Endothelial cell of umbilical vein (primary cell): Measurements from ENCODE around the gene NAP1L1. TPM values are rescaled to one million over a fixed set of nuclear protein-coding genes. Genes with fewer than 3 reads are reported as not detected.

ENCODE experiments used
- BruUV-seq: library from RNA; stranded (reverse); fragments of 400-500 nt; replicated peaks from 2 replicates; lab custom pipeline; 2021; lab: Mats Ljungman, UMichigan
- CTCF ChIA-PET: fragments of 300-600, 350-600 bp; sonication (Branson Sonifier 250); formaldehyde crosslinking; loops from one replicate; lab custom pipeline; 2021; ENCODE audit warnings: antibody characterized with exemption, inconsistent platforms; lab: Charles Lee
- POLR2A ChIA-PET: fragments of 300-600, 350-600 bp; sonication (Branson Sonifier 250); formaldehyde crosslinking; loops from one replicate; lab custom pipeline; 2021; ENCODE audit warnings: antibody characterized with exemption, inconsistent platforms; lab: Charles Lee
- DNase-seq: peaks from one replicate; pipeline ENCODE4 v3.0.0-alpha.2; 2011; ENCODE audit warnings: low read depth, low spot score
- FAIRE-seq: peaks from 2 replicates; lab custom pipeline; 2011; peaks lifted over from hg19 to GRCh38; lab: Jason Lieb, UNC
- H2AFZ ChIP-seq: 2 replicates; pipeline ENCODE4 v1.6.0; 2012; ENCODE audit warnings: low read depth, low read length, control low read depth, inconsistent platforms
- H3K27ac ChIP-seq: 2 replicates; pipeline ENCODE4 v1.5.1; 2011; ENCODE audit warnings: low read depth, mild to moderate bottlenecking, control low read depth, low read length, moderate library complexity; ENCODE audit not compliant: insufficient read depth
- H3K27me3 ChIP-seq, 2 experiments: 2 replicates each; pipeline versions ENCODE4 v1.6.0 to v1.6.1; 2011; ENCODE audit warnings: low read length in 2 of 2, mixed read lengths in 1 of 2; ENCODE audit not compliant: control insufficient read depth in 2 of 2, insufficient read depth in 2 of 2
- H3K36me3 ChIP-seq, 2 experiments: 2 replicates in 1 of 2; 3 replicates in 1 of 2; pipeline ENCODE4 v1.5.1; 2011; ENCODE audit warnings: low read length in 2 of 2, mild to moderate bottlenecking in 1 of 2, moderate library complexity in 1 of 2; ENCODE audit not compliant: control insufficient read depth in 2 of 2, insufficient read depth in 2 of 2; ENCODE audit errors: extremely low read depth in 1 of 2
- H3K4me1 ChIP-seq: 3 replicates; pipeline ENCODE4 v1.5.1; 2011; ENCODE audit warnings: mild to moderate bottlenecking, low read length; ENCODE audit not compliant: control insufficient read depth, insufficient read depth; ENCODE audit errors: extremely low read depth
- H3K4me2 ChIP-seq: 2 replicates; pipeline ENCODE4 v1.6.1; 2011; ENCODE audit warnings: low read length, control low read depth, mixed read lengths; ENCODE audit not compliant: insufficient read depth
- H3K4me3 ChIP-seq, 3 experiments: fragments of 200-600 bp in 1 of 3; sonication (generic), shearing (Covaris generic) in 1 of 3; replicated peaks in 1 of 3; 2 replicates each; pipeline ENCODE4 v1.5.1; 2011 to 2016; ENCODE audit warnings: control low read depth in 3 of 3, low read length in 3 of 3, mild to moderate bottlenecking in 2 of 3, inconsistent platforms in 1 of 3, low read depth in 1 of 3, moderate library complexity in 1 of 3; ENCODE audit not compliant: insufficient read depth in 1 of 3
- H3K79me2 ChIP-seq: 2 replicates; pipeline ENCODE4 v1.6.0; 2012; ENCODE audit warnings: low read length, inconsistent platforms; ENCODE audit not compliant: control insufficient read depth, insufficient read depth
- H3K9ac ChIP-seq: replicated peaks from 2 replicates; pipeline ENCODE3; 2011; ENCODE audit warnings: low read length, control low read depth; ENCODE audit not compliant: insufficient read depth; ENCODE audit errors: extremely low read depth
- H3K9me1 ChIP-seq: replicated peaks from 3 replicates; pipeline ENCODE4 v1.6.0; 2011; ENCODE audit warnings: mild to moderate bottlenecking, low read length; ENCODE audit not compliant: control insufficient read depth, insufficient read depth; ENCODE audit errors: extremely low read depth
- H3K9me3 ChIP-seq: replicated peaks from 2 replicates; pipeline ENCODE4 v1.5.1; 2012; ENCODE audit warnings: low read length, inconsistent platforms; ENCODE audit not compliant: control insufficient read depth, insufficient read depth
- H4K20me1 ChIP-seq: replicated peaks from 2 replicates; pipeline ENCODE3; 2011; ENCODE audit warnings: mild to moderate bottlenecking, low read length; ENCODE audit not compliant: control insufficient read depth, insufficient read depth; ENCODE audit errors: extremely low read depth
- CTCF ChIP-seq, 2 donors: IDR thresholded peaks; 1 replicate in 1 of 2; 2 replicates in 1 of 2; pipeline ENCODE4 v1.5.1; 2011; ENCODE audit warnings: low read length in 2 of 2, mild to moderate bottlenecking in 2 of 2, moderate library complexity in 2 of 2, control low read depth in 1 of 2, inconsistent platforms in 1 of 2, low read depth in 1 of 2; ENCODE audit not compliant: insufficient read depth in 1 of 2; ENCODE audit errors: extremely low read depth in 1 of 2
- EZH2 ChIP-seq: IDR thresholded peaks from 2 replicates; pipeline ENCODE4 v1.6.1; 2012; ENCODE audit warnings: borderline replicate concordance, low read depth, mild to moderate bottlenecking, moderate library complexity, low read length, inconsistent platforms; ENCODE audit not compliant: severe bottlenecking
- FOS ChIP-seq: IDR thresholded peaks from 2 replicates; pipeline ENCODE4 v1.6.1; 2011; ENCODE audit warnings: mild to moderate bottlenecking, low read length, moderate library complexity, borderline replicate concordance; ENCODE audit not compliant: insufficient read depth
- GATA2 ChIP-seq: IDR thresholded peaks from 2 replicates; pipeline ENCODE4 v1.7.0; 2011; ENCODE audit warnings: low read depth, mild to moderate bottlenecking, moderate library complexity, mixed read lengths, low read length; ENCODE audit not compliant: insufficient read length, insufficient read depth
- JUN ChIP-seq: IDR thresholded peaks from 2 replicates; pipeline ENCODE4 v1.6.1; 2011; ENCODE audit warnings: borderline replicate concordance, low read depth; ENCODE audit not compliant: insufficient read length, insufficient read depth
- MAX ChIP-seq: IDR thresholded peaks from 2 replicates; pipeline ENCODE4 v1.6.1; 2011; ENCODE audit not compliant: insufficient read depth, insufficient read length
- MYC ChIP-seq: IDR thresholded peaks from one replicate; pipeline ENCODE4 v1.6.1; 2011; ENCODE audit warnings: mild to moderate bottlenecking, low read depth, low read length
- POLR2A ChIP-seq: IDR thresholded peaks from 2 replicates; pipeline ENCODE4 v1.6.1; 2012; ENCODE audit warnings: low read depth, mild to moderate bottlenecking, control low read depth, low read length
- POLR2AphosphoS5 ChIP-seq: IDR thresholded peaks from 2 replicates; pipeline ENCODE4 v1.6.1; 2012; ENCODE audit warnings: low read depth, mild to moderate bottlenecking, control low read depth, low read length, moderate library complexity; ENCODE audit not compliant: insufficient read depth
- dilution Hi-C: fragments of 300-500 bp; cut with MboI; formaldehyde crosslinking; loops from one replicate; pipeline ENCODE4 v1.15.0; 2019; ENCODE audit warnings: low sequenced_read_pairs; ENCODE audit not compliant: extremely low pct_ligation_motif_present
- intact Hi-C: fragments of 100-400 bp; cut with micrococcal nuclease; formaldehyde crosslinking; loops from one replicate; pipeline ENCODE4 v1.10.0; 2022
- polyA plus RNA-seq, 4 experiments: library from polyadenylated mRNA; depleted of rRNA in 3 of 4; stranded (reverse) in 3 of 4; unstranded in 1 of 4; fragments of >200 nt; gene quantifications; 2 replicates each; pipeline versions ENCODE4 v1.2.1 to v1.2.3, GENCODE V29; 2011 to 2012; ENCODE audit warnings: missing spikeins in 1 of 4
- total RNA-seq: library from RNA; stranded (reverse); gene quantifications from 2 replicates; pipeline ENCODE4 v1.2.3, GENCODE V29; 2021

NAP1L1 gene
- total and polyA plus RNA-seq, 2 donors (not counting 3 experiments of a cell fraction or from before 2014, with no cell fraction given), result 127 to 649 TPM

GRCh38 chr12:76108356-76108755 lies 23.9 kb upstream of the NAP1L1 start:
- Histone ChIP-seq H3K4me1 (no peaks in the 10 kb centered on the region), H3K4me2 (no peak overlapping the region), H3K79me2 (no peaks in the 10 kb centered on the region), H4K20me1 (no peaks in the 10 kb centered on the region), H3K4me3 (no peak overlapping the region), H3K36me3 (no peaks in the 10 kb centered on the region), H3K9me1 (peaks cover 3% of the 10 kb centered on the region), H3K9me3 (no peaks in the 10 kb centered on the region), H3K27ac (no peak overlapping the region), H2AFZ (no peak overlapping the region), H3K9ac (no peak overlapping the region), H3K27me3 (no peaks in the 10 kb centered on the region)
- no peak for DNase-seq
- dilution Hi-C loops (no loop called here), intact Hi-C loops (no loop called here)
- TF ChIP-seq CTCF (IDR thresholded peaks at IDR 0.05; ENCODE audit: extremely low read depth in 1 of 2, insufficient read depth in 1 of 2, low read depth in 1 of 2, low read length in 2 of 2) (no peak), JUN (no peak), EZH2 (no peak), FOS (no peak)
- no peak for FAIRE-seq
- ChIA-PET CTCF (no interaction called here), POLR2A (no interaction called here)
- BruUV-seq, result no TSS peak

- POLR2A ChIA-PET, result no interaction called here
- H3K79me2 ChIP-seq, result no peaks in the 10 kb centered on the region
- no peak for DNase-seq
- no peaks in the 10 kb centered on the region for H3K36me3 ChIP-seq
- no peak overlapping the region for H3K4me2 ChIP-seq
- H3K4me1 ChIP-seq, result no peaks in the 10 kb centered on the region
- TF ChIP-seq MYC (no peak), FOS (no peak), JUN (no peak), MAX (no peak), POLR2A (no peak), GATA2 (no peak), EZH2 (no peak), POLR2AphosphoS5 (no peak), CTCF (IDR thresholded peaks at IDR 0.05; ENCODE audit: extremely low read depth in 1 of 2, insufficient read depth in 1 of 2, low read depth in 1 of 2, low read length in 2 of 2) (no peak)
- H3K4me3 ChIP-seq, result no peak overlapping the region
- CTCF ChIA-PET, result no interaction called here
- H3K27ac ChIP-seq, result no peak overlapping the region
- BruUV-seq, result no TSS peak
- intact Hi-C loops, result no loop called here
- no peaks in the 10 kb centered on the region for H4K20me1 ChIP-seq
- H3K9ac ChIP-seq, result no peak overlapping the region
- H3K9me3 ChIP-seq, result no peaks in the 10 kb centered on the region
- no peak for FAIRE-seq
- no peaks in the 10 kb centered on the region for H3K27me3 ChIP-seq
- dilution Hi-C loops, result no loop called here
- H2AFZ ChIP-seq, result no peak overlapping the region
- H3K9me1 ChIP-seq, result peaks cover 3% of the 10 kb centered on the region
Observed at GRCh38 chr12:76106631-76107030, 22.1 kb upstream of the NAP1L1 start.
